ENCODE data around the gene ANO9. TPM values are rescaled to one million over a fixed set of nuclear protein-coding genes. Genes with fewer than 3 reads are reported as not detected.

ANO9 gene
- total and polyA plus RNA-seq, 8 donors = 5.7 to 208 (median 31.6) TPM

DNA sequence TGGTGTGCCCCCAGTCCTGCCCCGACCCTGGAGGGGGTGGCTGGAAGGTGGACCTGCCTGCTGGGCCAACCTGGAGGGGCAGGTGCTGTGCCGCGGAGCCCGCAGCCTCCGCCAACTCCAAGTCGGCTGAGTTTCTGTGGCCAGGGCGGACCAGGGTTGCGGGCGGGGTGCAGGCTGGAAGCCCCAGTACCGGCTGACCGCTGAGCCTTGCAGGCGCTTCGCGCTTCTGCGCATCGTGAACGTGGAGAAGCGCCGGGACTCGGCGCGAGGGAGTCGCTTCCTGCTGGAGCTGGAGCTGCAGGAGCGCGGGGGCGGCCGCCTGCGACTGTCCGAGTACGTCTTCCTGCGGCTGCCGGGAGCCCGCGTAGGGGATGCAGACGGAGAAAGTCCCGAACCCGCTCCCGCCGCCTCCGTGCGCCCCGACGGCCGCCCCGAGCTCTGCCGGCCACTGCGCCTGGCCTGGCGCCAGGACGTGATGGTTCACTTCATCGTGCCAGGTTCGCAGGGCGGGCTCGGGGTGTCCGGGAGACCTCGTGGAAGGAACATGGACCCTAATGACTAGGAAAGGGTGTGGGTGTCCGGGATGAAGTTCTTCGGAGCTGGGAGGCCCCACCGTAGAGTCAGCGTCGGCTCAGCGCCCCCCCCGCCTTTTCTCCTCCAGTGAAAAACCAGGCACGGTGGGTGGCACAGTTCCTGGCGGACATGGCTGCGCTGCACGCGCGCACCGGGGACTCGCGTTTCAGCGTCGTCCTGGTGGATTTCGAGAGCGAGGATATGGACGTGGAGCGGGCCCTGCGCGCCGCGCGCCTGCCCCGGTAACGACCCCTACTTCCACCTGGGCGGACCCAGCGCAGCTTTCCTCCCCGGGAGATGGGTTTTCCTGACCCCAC, 62.4 kb downstream of the ANO9 start:
- Histone ChIP-seq H3K36me3 (no peaks in the 10 kb centered on the region), H3K27ac (no peak overlapping the region), H3K9me3 (no peaks in the 10 kb centered on the region), H3K27me3 (peaks cover 0 to 29% (median 10%) of the 10 kb centered on the region in 3 donors), H3K4me1 (no peaks in the 10 kb centered on the region), H3K4me3 (no peak overlapping the region)
- intact Hi-C loops (cut with DNase I; ENCODE audit: low total_unique reads) = no loop called here
- no peak for DNase-seq
- TF ChIP-seq, protein P1, sequence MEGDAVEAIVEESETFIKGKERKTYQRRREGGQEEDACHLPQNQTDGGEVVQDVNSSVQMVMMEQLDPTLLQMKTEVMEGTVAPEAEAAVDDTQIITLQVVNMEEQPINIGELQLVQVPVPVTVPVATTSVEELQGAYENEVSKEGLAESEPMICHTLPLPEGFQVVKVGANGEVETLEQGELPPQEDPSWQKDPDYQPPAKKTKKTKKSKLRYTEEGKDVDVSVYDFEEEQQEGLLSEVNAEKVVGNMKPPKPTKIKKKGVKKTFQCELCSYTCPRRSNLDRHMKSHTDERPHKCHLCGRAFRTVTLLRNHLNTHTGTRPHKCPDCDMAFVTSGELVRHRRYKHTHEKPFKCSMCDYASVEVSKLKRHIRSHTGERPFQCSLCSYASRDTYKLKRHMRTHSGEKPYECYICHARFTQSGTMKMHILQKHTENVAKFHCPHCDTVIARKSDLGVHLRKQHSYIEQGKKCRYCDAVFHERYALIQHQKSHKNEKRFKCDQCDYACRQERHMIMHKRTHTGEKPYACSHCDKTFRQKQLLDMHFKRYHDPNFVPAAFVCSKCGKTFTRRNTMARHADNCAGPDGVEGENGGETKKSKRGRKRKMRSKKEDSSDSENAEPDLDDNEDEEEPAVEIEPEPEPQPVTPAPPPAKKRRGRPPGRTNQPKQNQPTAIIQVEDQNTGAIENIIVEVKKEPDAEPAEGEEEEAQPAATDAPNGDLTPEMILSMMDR (IDR thresholded peaks at IDR 0.05) = no peak
- TF ChIP-seq POLR2AphosphoS5 (IDR thresholded peaks at IDR 0.05) (no peak), EP300 (IDR thresholded peaks at IDR 0.05) (no peak), POLR2A (IDR thresholded peaks at IDR 0.05) (no peak)
- 89 to 93% (median 91%) methylated on average over 79 to 87 of the region's 87 CpGs for WGBS, 5 donors

DNA sequence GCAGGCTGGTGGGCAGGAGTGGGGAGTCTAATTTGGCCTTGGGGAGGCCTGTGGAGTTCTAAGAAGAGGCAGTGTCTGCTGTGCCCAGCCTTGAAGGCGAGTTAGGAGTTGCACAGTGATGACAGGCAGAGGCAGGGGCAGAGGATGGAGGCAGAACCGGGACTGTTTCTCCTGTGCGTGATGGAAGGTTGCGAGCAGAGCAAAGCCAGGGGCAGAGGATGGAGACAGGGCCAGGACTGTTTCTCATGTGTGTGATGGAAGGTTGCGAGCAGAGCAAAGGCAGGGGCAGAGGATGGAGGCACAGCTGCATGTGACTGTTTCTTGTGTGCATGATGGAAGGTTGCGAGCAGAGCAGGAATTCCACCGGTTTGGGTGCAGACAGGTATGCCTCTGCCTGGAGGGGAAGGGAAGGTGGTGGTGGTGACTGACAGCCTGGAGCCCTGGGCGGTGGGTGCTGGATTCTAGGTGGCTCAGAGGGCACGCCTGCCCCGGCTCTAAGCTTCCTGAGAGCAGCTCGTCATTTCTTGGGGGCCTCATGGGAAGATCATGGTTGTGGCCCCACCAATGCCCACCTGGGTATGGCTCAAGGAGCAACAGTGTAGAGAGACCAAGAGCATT, 63.8 kb downstream of the ANO9 start:
- intact Hi-C loops (cut with DNase I; ENCODE audit: low total_unique reads) = no loop called here
- no peaks in the 10 kb centered on the region for H3K9me3 ChIP-seq
- peaks cover 0 to 24% (median 7%) of the 10 kb centered on the region in 3 donors for H3K27me3 ChIP-seq
- no peak for DNase-seq
- no peaks in the 10 kb centered on the region for H3K4me1 ChIP-seq
- H3K27ac ChIP-seq = no peak overlapping the region
- H3K36me3 ChIP-seq = no peaks in the 10 kb centered on the region
- WGBS, 5 donors = 75 to 81% (median 78%) methylated on average over 11 of the region's 11 CpGs
- TF ChIP-seq POLR2AphosphoS5 (IDR thresholded peaks at IDR 0.05) (no peak), EP300 (IDR thresholded peaks at IDR 0.05) (no peak), POLR2A (IDR thresholded peaks at IDR 0.05) (no peak)
- TF ChIP-seq, protein P1 (IDR thresholded peaks at IDR 0.05) = no peak
- no peak overlapping the region for H3K4me3 ChIP-seq

DNA sequence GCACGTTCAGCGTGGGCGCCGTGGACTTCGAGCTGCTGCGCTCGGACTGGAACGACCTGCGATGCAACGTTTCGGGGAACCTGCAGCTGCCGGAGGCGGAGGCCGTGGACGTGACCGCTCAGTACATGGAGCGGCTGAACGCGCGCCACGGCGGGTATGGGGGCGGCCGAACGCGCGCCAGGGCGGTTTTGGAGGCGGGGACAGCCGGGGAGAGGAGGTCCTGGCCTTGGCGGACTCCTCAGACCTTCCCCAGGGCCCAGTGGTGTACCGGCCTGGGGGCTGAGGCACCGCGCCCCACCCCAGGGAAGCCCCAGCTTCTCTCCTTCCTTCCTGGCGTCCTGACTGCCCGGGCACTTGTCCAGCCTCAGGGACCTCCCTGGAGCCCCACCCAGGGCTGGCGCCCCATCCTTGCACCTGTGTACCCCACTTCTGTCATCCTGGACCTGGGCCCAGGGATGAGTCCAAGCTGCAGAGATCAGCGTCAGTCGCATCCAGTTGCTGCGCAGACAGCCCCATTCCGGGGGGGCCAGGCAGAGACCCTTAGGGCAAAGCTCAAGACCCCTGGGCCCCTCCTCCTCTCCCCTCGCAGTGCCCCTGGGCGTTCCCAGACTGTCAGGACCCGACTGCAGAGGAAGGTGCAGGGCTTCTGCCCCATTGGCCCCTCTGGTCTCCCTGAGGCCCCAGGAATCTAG, 64.5 kb downstream of the ANO9 start:
- TF ChIP-seq POLR2A (IDR thresholded peaks at IDR 0.05) = no peak
- no peak for TF ChIP-seq EP300 (IDR thresholded peaks at IDR 0.05)
- TF ChIP-seq, protein P1 (IDR thresholded peaks at IDR 0.05) = no peak
- TF ChIP-seq POLR2AphosphoS5 (IDR thresholded peaks at IDR 0.05) = no peak
- DNase-seq = no peak
- H3K27me3 ChIP-seq = peaks cover 0 to 24% (median 7%) of the 10 kb centered on the region in 3 donors
- no peaks in the 10 kb centered on the region for H3K36me3 ChIP-seq
- 86 to 92% (median 90%) methylated on average over 25 to 44 of the region's 44 CpGs for WGBS, 5 donors
- intact Hi-C loops (cut with DNase I; ENCODE audit: low total_unique reads) = no loop called here
- H3K9me3 ChIP-seq = no peaks in the 10 kb centered on the region
- H3K4me1 ChIP-seq = no peaks in the 10 kb centered on the region
- H3K27ac ChIP-seq = no peak overlapping the region
- H3K4me3 ChIP-seq = no peak overlapping the region

DNA sequence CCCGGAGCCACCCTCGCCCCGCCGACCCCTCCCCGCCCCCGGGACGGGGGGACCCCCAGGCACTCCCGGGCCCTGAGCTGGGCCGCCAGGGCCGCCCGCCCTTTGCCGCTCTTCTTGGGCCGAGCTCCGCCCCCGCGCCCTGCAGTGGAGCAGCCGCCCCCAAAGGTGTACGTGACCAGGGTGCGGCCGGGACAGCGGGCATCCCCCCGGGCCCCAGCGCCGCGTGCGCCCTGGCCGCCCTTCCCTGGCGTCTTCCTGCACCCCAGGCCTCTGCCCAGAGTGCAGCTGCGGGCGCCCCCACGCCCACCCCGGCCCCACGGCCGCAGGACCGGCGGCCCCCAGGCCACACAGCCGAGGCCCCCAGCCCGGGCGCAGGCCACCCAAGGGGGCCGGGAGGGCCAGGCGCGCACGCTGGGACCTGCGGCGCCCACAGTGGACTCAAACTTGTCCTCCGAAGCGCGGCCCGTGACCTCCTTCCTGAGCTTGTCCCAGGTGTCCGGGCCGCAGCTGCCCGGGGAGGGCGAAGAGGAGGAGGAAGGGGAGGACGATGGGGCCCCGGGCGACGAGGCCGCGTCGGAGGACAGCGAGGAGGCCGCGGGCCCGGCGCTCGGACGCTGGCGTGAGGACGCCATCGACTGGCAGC, 65.2 kb downstream of the ANO9 start:
- Histone ChIP-seq H3K27me3 (peaks cover 0 to 27% (median 7%) of the 10 kb centered on the region in 3 donors), H3K4me3 (no peak overlapping the region), H3K36me3 (no peaks in the 10 kb centered on the region), H3K27ac (no peak overlapping the region), H3K4me1 (no peaks in the 10 kb centered on the region), H3K9me3 (no peaks in the 10 kb centered on the region)
- DNase-seq = no peak
- WGBS, 5 donors = 93 to 95% (median 94%) methylated on average over 41 to 70 of the region's 70 CpGs
- intact Hi-C loops (cut with DNase I; ENCODE audit: low total_unique reads) = no loop called here
- TF ChIP-seq, protein P1 (IDR thresholded peaks at IDR 0.05) = no peak
- TF ChIP-seq POLR2A (IDR thresholded peaks at IDR 0.05) (no peak), EP300 (IDR thresholded peaks at IDR 0.05) (no peak), POLR2AphosphoS5 (IDR thresholded peaks at IDR 0.05) (no peak)

All from stomach (tissue), 9 donors.